Motor neuron (in vitro differentiated cells): ENCODE measurements around the gene SCFD2. TPM values are rescaled to one million over a fixed set of nuclear protein-coding genes. Genes with fewer than 3 reads are reported as not detected.
A peak's percentile ranks its signal among the peaks of the same experiment; 100 is the strongest.
"Not testable (repeated sequence)": the region's sequence is repeated elsewhere in the genome, so short reads cannot be mapped to it uniquely, and the experiment has no call there.

Source experiments
- ATAC-seq, 8 experiments: fragments of 200-7000 bp; cut with Tn5 transposase; replicated peaks in 6 of 8; 2 replicates each; pipeline ENCODE4 v1.8.0; 2021; ENCODE audit warnings: mild to moderate bottlenecking in 8 of 8, moderate library complexity in 8 of 8
- H3K27ac ChIP-seq, 2 donors: fragments of 250-450 bp; sonication (Bioruptor Pico); 2 replicates each; pipeline ENCODE4 v1.9.0; 2021; ENCODE audit warnings: antibody characterized with exemption in 2 of 2, mild to moderate bottlenecking in 2 of 2, moderate library complexity in 1 of 2
- H3K4me1 ChIP-seq, 2 donors: fragments of 250-450 bp; sonication (Bioruptor Pico); replicated peaks in 1 of 2; 2 replicates each; pipeline ENCODE4 v1.6.1; 2021; ENCODE audit warnings: antibody characterized with exemption in 2 of 2, mild to moderate bottlenecking in 2 of 2, moderate library complexity in 1 of 2
- H3K4me3 ChIP-seq, 5 donors: fragments of 250-450 bp; sonication (Bioruptor Pico); 2 replicates each; pipeline ENCODE4 v1.9.0; 2021; ENCODE audit warnings: antibody characterized with exemption in 5 of 5, mild to moderate bottlenecking in 5 of 5, moderate library complexity in 4 of 5
- WGBS, 10 experiments: fragments of 450-650 bp; shearing (Covaris generic); methylation state at CpG; one replicate each; pipeline ENCODE4 v1.0.0; 2022; 5-methylcytosine and 5-hydroxymethylcytosine counted together
- in situ Hi-C, 9 experiments: fragments of 400-800 bp; cut with MboI; loops; one replicate each; pipeline ENCODE4 v1.15.0; 2021; ENCODE audit warnings: low sequenced_read_pairs in 9 of 9, low pct_unique_long_range_greater_than_20kb in 2 of 9; ENCODE audit not compliant: unreplicated experiment in 9 of 9
- total RNA-seq, 8 experiments: library from RNA; unstranded; fragments of 300-600 nt; gene quantifications; 2 replicates each; pipeline versions ENCODE4 v1.2.3 to v1.2.4, GENCODE V29; 2022

Gene SCFD2
- total RNA-seq, 8 experiments from 2014 or later = 9.0 to 40.3 (median 21.1) TPM

DNA sequence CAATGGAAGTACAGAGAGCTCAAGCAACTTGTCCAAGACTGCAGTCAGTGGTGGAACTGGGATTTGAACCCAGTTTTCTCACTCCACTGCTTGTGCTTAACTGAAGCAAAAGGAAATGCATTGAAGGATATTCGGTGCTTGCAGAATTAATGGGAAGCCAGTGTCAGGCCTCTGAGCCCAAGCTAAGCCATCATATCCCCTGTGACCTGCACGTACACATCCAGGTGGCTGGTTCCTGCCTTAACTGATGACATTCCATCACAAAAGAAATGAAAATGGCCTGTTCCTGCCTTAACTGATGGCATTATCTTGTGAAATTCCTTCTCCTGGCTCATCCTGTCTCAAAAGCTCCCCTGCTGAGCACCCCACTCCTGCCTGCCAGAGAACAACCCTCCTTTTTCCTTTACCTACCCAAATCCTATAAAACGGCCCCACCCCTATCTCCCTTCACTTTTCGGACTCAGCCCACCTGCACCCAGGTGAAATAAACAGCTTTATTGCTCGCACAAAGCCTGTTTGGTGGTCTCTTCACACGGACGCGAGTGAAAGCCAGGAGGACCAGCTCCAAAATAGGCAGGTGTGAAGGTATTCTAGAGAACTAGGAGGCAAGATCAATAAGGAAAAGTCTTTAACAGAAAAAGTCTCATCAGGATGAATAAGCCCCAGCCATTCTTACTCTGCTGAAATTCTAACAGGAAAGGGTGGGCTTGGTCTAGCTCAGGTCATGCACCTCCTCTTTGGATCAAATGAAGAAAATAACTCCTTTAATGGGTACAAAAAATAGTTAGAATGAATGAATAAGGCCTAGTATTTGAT, 531.0 kb downstream of the SCFD2 start:
- in situ Hi-C loops, H3K4me3 ChIP-seq, ATAC-seq, H3K27ac ChIP-seq, H3K4me1 ChIP-seq: not testable (repeated sequence)
- WGBS, 10 experiments = 40 to 80% (median 71%) methylated on average over 1 to 5 of the region's 8 CpGs; no CpG with 5 or more reads in 4 of the 10 experiments

DNA sequence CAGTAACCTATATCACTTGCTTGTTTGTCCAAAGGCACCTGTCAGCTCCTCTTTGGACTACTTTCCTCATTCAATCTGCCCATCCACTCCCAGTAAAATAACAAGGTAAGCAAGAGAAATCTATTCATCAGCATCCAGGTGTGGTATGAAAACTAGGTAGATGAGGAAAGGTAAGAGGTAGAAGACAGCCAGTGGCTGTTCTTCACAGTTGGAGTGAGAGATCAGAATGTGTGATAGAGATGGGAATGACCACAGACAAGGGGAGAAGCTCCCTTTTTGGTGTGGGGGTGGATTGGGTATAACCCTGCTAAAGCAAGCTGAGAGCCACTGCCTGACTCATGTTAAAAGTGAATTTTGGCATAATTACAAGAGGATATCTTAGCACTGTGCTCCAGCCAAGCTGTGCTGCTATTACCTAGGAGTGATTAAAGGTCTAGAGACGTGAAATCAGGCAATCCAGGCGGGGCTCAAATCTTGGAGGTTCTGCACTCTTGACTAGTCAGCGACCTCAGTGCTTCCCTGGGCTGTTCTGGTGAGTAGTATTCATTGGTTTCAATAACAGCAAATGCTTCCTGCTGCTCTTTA, 531.8 kb downstream of the SCFD2 start:
- ATAC-seq = peak in 1 of 8 experiments; percentile 34
- in situ Hi-C loops = no loop called here
- no peak overlapping the region for H3K4me3 ChIP-seq
- WGBS, 10 experiments = 40 to 91% (median 72%) methylated on average over 1 to 3 of the region's 3 CpGs; no CpG with 5 or more reads in 5 of the 10 experiments
- H3K27ac ChIP-seq = no peak overlapping the region
- H3K4me1 ChIP-seq = no peaks in the 10 kb centered on the region

DNA sequence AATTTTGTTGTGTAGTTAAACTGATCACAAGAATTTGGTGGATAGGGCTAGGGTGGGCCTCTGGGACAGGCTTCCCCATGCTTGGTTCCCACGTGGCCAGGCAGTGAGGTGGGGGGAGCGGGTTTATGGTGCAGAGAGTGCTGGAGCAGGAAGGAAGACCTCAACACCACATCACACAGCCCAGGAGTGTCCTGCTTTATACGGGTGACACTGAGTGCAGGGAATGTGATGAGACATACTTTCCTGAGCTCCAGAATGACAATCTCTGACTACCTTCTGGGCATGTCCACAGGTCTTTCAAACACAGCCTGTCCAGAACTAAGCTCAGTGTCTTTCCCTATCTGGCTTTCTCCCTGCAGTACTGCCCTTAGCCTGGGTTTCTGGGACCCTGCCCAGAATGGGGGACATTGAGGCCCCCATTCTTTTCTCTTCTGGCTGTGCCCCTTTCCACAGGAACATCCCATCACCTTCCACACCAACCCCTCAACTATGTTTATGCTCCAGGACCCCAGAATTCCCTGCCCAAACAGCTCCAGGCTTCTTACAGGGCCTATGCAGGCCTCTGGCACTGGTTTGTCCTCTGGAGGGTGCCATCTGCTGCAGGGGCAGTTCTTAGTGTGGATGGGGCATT, 540.3 kb downstream of the SCFD2 start:
- Histone ChIP-seq H3K4me1 (no peaks in the 10 kb centered on the region), H3K4me3 (no peak overlapping the region), H3K27ac (no peak overlapping the region)
- ATAC-seq = no peak
- 17 to 70% (median 30%) methylated on average over 1 to 2 of the region's 3 CpGs; no CpG with 5 or more reads in 6 of the 10 experiments for WGBS, 10 experiments
- in situ Hi-C loops = no loop called here

DNA sequence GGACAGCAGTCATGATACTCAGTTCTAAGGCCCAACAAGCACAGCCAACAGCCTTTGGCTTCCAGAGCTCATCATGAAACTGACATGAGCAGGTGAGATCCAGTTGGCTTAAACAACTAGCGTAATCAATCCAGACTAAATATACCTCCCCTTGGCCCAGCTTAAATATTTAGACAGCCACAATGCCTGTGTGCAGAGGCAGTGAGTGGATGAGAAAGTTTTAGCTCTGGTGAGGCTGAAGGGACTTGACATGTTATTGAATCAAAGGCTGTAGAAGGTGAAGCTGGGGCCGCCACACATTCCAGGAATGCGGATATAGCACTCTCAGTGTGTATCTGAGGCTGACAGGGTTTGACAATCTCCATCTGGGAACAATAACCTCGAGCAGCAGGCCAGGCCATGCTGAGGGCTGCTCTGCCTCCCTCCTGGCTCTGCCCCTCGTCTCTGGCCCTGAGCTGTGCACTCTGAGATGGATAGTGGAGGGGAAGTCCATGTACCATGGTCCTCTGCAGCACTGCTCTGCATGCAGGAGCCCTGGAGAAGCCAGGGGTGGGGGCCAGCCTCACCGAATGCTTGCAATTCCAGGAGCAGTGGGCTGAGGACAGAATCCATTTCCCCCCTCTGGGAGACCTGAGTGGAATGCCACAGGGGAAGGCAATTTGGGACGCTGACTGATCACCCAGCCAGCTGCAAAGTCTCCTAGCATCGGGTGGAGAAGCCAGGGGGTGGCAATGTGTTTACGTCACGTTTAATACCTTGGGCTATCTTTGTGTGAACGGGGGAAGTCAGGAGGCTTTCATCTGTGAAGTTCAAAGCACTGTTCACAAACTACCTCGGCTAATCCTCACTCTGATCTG, 541.0 kb downstream of the SCFD2 start:
- 40 to 92% (median 49%) methylated on average over 1 to 6 of the region's 12 CpGs; no CpG with 5 or more reads in 2 of the 10 experiments for WGBS, 10 experiments
- in situ Hi-C loops = no loop called here
- no peak overlapping the region for H3K27ac ChIP-seq
- H3K4me1 ChIP-seq = no peaks in the 10 kb centered on the region
- ATAC-seq = peak in 3 of 8 experiments; percentile 23 to 72 (median 50)
- no peak overlapping the region for H3K4me3 ChIP-seq

DNA sequence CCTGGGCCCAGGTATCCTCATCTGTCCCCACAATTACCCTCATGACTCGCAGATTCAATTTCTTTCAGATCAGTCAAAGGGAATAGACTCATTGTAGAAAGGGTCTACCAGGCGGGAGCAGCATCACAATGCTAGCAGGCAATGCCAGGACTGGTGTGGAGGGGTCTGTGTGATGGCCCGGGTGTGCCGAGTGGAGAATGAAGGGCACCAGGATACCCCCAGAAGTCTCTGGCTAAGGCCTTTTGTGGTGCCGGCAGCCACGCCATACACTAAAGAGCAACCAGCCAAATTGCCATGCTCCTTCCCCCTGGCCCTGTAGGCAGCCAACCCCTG, 541.6 kb downstream of the SCFD2 start:
- in situ Hi-C loops = no loop called here
- H3K27ac ChIP-seq = no peak overlapping the region
- 90 to 100% (median 93%) methylated on average over 2 to 4 of the region's 6 CpGs; no CpG with 5 or more reads in 6 of the 10 experiments for whole genome bisulfite sequencing, 10 experiments
- ATAC-seq = no peak
- no peak overlapping the region for H3K4me3 ChIP-seq
- H3K4me1 ChIP-seq = no peaks in the 10 kb centered on the region

DNA sequence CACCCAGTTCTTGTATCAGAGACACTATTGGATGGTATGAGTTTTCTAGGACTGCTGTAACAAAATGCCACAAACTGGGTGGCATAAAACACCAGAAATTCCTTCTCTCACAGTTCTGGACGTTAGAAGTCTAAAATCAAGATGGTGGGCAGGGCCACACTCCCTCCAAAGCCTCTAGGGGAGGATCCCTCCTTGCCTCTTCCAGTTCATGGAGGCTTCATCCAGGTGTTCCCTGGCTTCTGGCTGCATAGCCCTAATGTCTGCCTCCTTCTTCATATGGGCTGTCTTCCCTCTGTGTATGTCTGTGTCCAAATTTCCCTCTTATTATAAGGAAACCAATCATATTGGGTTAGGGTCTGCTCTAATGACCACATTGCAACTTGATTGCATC, 542.2 kb downstream of the SCFD2 start:
- Histone ChIP-seq H3K27ac (no peak overlapping the region), H3K4me3 (no peak overlapping the region), H3K4me1 (no peaks in the 10 kb centered on the region)
- no peak for ATAC-seq
- 20 to 80% (median 71%) methylated on average over 1 of the region's 1 CpG; no CpG with 5 or more reads in 5 of the 10 experiments for WGBS, 10 experiments
- in situ Hi-C loops = no loop called here

Other genes starting within 250 kb of the SCFD2 start
- 10 to 100 TPM; 49.1 to 84.2 (median 59.0) TPM for gene FIP1L1, start 11.6 kb upstream of the SCFD2 start, total RNA-seq
- 10 to 100 TPM in 2 of 8 experiments, 1 to 10 TPM in 2, under 1 TPM in 4; 0.64 to 18.7 (median 2.2) TPM for gene LNX1, start 225.4 kb upstream of the SCFD2 start, total RNA-seq